OCI-LY3 (cell line): Measurements from ENCODE around the gene LIPG.
"Not testable (repeated sequence)": the region's sequence is repeated elsewhere in the genome, so short reads cannot be mapped to it uniquely, and the experiment has no call there.

ENCODE experiments used
- EZH2phosphoT487 ChIP-seq: fragments of 200-600 bp; shearing (Covaris generic); IDR thresholded peaks from 2 replicates; pipeline ENCODE4 v1.6.1; 2018; ENCODE audit warnings: antibody characterized with exemption, mixed run types, low read depth
- TF ChIP-seq, protein P1 (sequence below): fragments of 200-600, 300-600 bp; sonication (generic); IDR thresholded peaks from 2 replicates; pipeline ENCODE4 v1.5.1; 2014; ENCODE audit warnings: antibody characterized with exemption, low read length, low read depth

GRCh38 chr18:49584951-49585350 lies 23.1 kb downstream of the LIPG start:
- TF ChIP-seq, protein P1, sequence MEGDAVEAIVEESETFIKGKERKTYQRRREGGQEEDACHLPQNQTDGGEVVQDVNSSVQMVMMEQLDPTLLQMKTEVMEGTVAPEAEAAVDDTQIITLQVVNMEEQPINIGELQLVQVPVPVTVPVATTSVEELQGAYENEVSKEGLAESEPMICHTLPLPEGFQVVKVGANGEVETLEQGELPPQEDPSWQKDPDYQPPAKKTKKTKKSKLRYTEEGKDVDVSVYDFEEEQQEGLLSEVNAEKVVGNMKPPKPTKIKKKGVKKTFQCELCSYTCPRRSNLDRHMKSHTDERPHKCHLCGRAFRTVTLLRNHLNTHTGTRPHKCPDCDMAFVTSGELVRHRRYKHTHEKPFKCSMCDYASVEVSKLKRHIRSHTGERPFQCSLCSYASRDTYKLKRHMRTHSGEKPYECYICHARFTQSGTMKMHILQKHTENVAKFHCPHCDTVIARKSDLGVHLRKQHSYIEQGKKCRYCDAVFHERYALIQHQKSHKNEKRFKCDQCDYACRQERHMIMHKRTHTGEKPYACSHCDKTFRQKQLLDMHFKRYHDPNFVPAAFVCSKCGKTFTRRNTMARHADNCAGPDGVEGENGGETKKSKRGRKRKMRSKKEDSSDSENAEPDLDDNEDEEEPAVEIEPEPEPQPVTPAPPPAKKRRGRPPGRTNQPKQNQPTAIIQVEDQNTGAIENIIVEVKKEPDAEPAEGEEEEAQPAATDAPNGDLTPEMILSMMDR: not testable (repeated sequence)
- TF ChIP-seq EZH2phosphoT487: not testable (repeated sequence)
